RPMI8226 (cell line): ENCODE results near the gene TMEM61.
"Not testable (repeated sequence)": the region's sequence is repeated elsewhere in the genome, so short reads cannot be mapped to it uniquely, and the experiment has no call there.

Experiments
- DNase-seq: peaks from one replicate; pipeline ENCODE4 v3.0.0-alpha.2; 2015

Gene TMEM61

DNA sequence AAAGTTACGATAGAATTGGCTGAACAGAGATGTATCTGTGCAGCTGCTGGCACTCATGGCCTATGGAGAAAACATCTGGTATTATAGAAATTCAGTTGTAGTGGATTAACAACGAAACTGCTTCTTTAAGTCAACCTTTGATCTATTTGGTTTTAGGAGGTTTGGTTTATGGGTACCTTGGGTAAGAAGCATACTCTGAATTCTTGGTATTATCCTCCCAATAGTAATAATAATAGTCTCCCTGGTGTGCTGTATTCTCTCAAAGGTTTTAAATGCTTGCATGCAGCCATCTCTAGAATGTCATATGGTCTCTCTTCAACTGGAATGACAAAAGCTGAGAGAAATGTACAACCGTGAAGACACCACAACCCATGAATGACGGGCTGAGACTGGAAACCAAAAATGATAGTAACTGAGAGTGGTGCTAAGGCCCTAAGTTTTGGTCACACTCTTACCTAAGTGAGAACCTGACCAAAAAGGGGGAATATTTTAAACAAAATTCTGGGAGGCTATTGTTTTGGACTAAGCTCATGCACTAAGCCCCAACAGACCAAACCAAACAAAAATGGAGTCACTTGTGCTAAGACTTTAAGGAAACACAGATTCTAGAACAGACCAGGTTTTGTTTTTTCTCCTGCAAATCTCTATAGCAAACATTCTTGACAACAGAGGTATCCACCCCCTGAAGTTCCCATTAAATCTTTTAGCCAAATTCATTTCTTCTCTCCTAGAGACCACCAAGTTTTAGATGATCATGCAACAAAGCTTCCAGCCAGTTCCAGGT lies 17.6 kb upstream of the TMEM61 start:
- DNase-seq = no peak

DNA sequence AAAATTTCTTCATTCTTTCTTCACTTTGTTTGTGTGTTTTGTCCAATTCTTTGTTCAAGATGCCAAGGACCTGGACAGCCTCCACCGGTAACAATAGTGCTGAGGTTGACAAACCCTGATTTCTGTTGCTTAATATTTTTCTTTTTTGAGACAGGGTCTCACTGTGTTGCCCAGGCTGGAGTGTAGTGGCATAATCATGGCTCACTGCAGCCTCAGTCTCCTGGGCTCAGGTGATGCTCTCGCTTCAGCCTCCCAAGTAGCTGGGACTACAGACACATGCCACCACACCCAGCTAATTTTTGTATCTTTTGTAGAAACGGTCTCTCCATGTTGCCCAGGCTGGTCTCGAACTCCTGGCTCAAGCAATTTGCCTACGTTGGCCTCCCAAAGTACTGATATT lies 16.6 kb upstream of the TMEM61 start:
- not testable (repeated sequence) for DNase-seq

DNA sequence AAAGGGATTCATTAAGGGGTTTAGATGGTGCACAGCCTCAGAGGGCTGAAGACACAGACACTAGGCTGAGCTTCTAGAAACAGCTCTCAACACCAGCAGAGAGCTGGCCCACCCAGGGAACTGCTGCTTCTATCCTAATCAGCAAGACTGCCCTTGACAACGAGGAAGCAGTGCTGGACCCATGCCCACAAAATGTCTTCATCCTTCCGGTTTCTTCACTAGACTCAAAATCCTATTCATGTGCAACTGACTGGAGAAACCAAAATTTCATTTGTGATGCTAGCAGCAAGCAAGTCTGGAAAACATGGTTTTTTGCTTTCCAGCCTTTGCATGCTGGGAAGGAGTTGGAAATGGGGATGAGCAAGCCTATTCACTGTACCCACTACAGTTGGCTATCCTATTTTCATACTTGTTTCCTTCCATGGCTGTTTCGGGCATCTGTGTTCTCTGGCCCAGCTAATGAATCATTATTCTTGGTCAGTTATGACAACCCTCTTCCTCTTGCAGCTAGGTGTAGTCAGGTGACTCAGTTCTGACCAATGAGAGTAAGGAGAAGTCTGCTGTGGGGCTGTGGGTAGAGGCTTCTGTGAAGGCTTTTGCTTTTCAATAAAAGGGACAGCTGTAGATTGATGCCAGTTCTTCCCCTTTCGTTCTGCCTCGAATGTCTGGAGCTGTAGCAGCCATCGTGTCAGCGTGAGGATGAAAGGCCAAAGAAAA lies 14.6 kb upstream of the TMEM61 start:
- peak; percentile 93 for DNase-seq

- no peak for DNase-seq
Observed at GRCh38 chr1:54967372-54967771, 13.1 kb upstream of the TMEM61 start.

- DNase-seq = no peak
Observed at GRCh38 chr1:54968551-54968950, 11.9 kb upstream of the TMEM61 start.

GRCh38 chr1:54969879-54970278 lies 10.5 kb upstream of the TMEM61 start:
- no peak for DNase-seq

- DNase-seq = no peak
Observed at GRCh38 chr1:54970901-54971300, 9.5 kb upstream of the TMEM61 start.

DNA sequence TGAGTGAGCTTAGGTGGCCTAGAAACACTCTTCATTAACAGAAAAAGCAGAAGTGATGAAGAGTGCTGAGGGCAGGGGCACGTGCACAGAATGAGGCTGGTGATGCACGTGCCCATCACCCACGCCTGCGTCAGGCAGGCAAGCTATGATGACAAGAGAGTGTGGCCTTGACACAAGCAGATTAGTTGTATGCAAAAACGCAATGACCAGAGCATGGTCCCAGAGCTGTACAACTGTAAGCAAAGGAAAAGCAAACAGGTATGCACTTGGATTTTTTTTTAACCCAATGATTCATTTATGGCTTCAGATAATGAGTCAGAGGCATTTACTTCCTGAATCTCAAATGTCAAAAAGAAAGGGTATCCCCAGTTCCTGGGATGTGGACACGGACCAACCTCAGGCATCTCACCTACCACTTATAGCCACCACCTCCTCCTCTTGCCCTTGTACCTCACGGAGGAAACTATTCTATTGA lies 9.1 kb upstream of the TMEM61 start:
- no peak for DNase-seq

- DNase-seq = no peak
Observed at GRCh38 chr1:54972436-54972835, 8.0 kb upstream of the TMEM61 start.

DNA sequence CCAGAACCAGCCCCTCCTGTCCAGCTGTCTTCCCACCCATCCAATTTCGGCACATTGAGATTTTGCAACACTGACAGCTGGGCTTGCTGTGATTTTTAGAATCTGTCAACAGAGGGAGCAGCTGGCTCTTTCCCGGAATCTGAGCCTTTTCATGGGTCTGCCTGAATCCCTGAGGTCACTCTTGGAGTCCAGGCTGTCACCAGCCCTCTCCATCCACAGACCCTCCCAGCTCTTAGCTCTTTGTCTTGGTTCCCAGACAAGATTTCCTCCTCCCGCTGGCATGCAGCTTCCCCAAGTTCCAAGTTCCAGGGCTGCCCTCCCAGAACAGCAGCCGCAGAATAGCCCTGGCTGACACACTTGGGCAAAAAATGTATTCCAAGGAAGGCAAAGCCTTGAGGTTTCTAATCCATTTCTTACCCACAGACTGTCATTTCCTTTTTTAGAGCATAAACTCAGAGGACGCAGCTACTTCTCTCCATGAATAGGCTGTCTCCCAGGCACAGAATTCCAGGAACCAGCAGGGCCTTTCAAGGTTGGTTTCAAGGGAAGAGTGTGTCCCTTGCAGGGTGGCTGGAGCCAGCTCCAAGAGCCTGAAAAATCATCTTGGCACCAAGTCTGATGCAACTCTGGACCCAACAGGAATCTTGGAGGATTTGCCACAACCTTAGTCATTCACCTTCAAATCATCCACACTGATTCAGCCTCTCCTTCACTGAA lies 7.1 kb upstream of the TMEM61 start:
- no peak for DNase-seq

DNA sequence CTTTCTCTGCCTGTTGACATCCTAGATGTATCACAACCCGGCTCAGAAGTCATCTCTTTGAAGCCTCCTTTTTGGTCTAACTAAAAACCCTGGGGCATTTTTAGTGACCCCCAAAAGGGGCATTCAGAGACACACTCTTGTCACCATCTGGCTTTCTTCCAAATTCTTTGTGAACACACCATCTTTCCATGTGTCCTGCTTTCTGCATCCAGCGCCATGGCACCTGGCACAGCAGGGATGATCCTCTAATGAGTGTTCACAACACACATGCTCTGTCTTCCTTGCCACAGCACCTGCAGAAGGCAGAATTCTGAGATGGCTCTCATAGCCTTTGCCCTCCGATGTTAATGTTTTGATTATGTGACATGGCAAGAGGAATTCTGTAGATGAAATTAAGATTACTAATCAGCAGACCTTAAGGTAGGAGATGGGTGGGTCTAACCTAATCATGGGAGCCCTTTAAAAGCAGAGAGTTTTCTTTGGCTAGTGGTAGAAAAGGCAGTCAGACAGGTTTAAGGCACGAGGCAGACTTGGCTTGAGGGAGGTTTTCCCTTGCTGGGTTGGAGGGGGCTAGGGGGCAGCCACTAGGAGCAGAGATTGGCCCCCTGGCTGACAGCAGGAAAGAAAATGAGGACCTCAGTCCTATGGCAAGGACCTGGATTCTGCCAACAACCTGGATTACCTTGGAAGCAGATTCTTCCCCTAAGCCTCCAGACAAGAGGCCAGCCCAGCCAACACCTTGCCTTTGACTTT lies 4.9 kb upstream of the TMEM61 start:
- DNase-seq = no peak

DNA sequence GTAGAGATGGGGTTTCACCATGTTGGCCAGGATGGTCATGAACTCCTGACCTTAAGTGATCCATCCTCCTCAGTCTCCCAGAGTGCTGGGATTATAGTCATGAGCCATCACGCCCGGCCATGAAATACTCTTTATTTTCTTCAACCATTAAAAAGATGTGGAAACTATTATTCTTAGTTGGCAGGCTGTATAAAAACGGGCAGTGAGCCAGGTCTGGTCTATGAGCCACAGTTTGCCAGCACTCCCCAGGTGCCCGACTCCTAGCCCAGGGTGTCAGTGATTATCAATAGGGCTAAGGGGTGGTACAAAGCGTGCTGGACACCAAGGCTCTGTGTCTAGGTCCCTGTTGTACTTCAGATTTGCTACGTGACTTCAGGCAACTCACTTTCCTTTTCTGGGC lies 3.7 kb upstream of the TMEM61 start:
- DNase-seq = peak; percentile 72

GRCh38 chr1:54977533-54978297 lies 2.7 kb upstream of the TMEM61 start:
- DNase-seq = no peak

DNA sequence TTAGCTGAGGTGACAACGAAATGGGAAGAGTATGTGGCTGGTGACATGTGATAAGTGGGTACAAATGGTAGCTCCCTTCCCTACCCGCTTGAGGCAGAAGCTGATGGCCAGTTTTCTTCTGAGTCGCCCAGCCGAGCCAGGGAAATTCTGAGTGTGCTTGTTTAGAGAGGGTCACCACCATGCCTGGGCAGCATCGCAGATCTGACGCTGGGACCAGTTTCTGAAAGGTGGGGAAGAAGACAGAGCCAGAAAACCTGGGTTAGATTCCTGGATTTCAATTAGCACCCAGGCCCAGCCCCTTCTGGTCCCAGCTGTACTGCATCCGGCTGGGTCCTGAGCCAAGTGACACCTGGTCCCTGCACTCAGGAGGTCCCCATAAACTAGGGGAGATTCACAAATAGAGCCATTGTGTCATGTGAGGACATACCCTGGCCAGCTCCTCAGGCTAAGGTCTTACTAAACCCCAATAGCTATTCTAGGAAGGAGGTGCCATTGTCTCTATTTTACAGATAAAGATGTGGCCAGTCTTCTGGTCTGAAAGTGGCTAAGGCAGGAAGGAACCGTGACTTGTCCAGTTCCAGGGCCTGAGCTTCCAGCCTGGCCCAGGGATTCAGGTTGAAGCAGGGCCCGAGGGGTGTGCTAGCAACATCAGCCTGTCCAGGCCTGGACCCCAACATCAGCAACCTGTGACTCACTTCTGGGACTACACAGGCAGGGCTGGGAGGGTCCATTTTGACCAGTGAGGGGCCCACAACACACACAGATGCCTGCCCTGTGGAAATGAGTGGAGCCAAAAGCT lies 1.7 kb upstream of the TMEM61 start:
- peak; percentile 44 for DNase-seq

DNA sequence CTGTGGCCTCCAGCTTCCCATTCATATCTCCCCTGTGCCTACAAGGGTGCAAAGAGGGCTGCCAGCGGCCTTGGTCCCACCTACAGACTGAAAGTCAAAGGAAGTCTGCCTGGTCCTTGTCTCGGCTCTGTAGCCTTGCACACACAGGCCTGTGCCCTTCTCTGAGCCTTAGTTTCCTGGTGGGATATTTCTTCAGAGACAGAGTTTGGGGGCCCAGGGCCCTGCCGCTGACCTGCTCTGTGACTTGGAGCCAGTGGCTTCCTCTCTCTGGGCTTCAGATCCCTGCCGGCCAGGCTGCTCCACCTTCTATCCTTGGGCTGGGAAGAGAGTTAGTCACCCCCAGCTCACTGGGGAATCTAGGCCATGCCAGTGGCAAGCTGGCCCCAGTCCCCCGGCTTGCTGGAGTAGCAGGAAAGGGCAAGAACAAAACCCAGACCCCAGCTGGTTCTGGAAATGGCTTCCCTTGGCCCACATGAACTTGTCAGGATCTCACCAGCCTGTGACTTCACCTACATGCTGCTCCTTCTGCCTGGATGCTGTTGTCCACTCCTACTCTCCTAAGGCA lies 1.0 kb upstream of the TMEM61 start:
- DNase-seq = no peak

DNA sequence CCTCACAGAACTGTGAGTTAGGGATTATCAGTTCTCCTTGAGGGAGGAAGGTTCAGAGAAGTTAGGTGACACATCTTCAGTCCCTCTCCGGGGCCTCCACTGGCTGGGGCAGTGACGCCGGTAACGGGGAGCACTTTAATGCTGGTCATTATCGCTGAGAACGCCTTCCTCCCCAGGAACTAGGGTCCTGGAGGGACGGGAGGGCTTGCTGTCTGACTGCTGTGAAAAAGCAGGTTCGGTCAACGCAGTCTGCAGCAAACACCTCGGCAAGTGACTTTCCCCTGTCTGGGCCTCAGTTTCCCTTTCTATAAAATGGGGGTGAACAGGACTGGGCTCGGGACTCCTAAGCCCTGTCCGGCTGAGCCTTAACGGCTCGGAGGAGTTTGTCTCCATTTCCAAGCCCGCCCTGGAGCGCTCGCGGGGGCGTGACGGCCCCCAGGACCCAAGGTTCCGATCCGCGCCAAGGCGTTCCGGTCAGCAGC lies 341 bp upstream of the TMEM61 start:
- DNase-seq = no peak

DNA sequence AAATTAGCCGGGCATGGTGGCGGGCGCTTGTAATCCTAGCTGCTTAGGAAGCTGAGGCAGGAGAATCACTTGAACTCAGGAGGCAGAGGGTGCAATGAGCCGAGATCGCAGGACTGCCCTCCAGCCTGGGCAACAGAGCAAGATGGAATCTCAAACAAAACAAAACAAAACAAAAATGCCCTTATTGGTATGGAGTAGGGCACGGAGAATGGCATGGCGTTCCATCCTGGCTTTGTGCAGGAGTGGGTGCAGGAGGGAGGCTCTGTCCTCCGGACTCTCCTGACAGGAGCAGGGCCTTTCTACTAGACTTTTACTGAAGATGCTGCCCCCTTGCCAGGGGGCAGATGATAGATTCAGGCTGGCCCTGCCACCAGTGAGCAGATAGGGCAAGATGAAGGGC lies 1.0 kb downstream of the TMEM61 start:
- no peak for DNase-seq

DNA sequence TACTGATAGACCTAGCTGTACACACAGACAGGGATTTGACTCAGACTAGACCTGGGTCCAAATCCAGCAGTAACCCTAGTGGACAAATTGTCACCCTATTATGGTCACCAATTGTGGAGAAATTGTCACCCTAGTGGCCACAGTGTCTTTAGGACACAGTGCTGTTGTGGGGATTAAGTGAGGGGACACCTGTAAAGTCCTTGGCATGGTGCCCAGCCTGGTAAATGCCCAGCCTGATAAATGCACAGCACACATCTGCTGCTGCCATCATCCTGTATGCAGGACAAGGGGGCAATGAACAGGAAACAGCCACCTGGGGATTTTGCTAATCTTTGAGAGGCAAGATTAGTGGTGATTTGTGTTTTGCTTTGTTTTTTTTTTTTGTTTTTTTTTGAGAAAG lies 2.3 kb downstream of the TMEM61 start:
- DNase-seq = peak; percentile 99

- no peak for DNase-seq
Observed at GRCh38 chr1:54984131-54984842, 3.9 kb downstream of the TMEM61 start.

DNA sequence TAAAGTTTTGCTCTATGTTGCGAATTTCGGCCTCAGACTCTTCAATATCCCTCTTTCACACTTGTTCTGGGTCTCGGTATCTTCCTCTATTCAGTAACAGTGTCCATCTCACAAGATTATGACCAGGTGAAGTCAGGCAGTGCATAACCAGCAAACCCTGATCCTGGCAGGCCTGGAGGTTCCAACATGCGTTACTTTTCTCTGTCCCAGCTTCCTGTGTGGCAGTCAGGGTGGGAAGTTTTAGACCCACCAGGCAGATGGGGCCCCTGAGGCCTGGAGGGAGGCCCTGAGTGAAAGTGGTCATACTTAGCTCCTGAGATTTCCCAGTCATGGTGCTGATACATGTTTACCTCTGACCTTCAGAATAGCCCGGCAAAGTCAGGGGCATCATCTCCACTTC lies 5.1 kb downstream of the TMEM61 start:
- DNase-seq = no peak
